SK-N-MC (cell line): Measurements from ENCODE around the gene STYXL1.

Experiments
- EZH2 ChIP-seq: fragments of 200-600 bp; sonication (generic); IDR thresholded peaks from one replicate; pipeline ENCODE4 v1.6.1; 2017; ENCODE audit warnings: antibody characterized with exemption
- POLR2AphosphoS5 ChIP-seq: IDR thresholded peaks from 2 replicates; pipeline ENCODE4 v1.6.1; 2012; ENCODE audit warnings: mild to moderate bottlenecking, low read depth, low read length, borderline replicate concordance

GRCh38 chr7:75967487-75967997, 80.3 kb downstream of the STYXL1 start:
- TF ChIP-seq POLR2AphosphoS5: no peak
- no peak for TF ChIP-seq EZH2
